ENCODE measurements around the gene ZNF57. TPM values are rescaled to one million over a fixed set of nuclear protein-coding genes. Genes with fewer than 3 reads are reported as not detected.

ZNF57 gene
- total and polyA plus RNA-seq, 9 of the 15 experiments (the other 6 are each of a cell fraction or from before 2014, with no cell fraction given) = 3.9 to 13.5 (median 7.8) TPM

DNA sequence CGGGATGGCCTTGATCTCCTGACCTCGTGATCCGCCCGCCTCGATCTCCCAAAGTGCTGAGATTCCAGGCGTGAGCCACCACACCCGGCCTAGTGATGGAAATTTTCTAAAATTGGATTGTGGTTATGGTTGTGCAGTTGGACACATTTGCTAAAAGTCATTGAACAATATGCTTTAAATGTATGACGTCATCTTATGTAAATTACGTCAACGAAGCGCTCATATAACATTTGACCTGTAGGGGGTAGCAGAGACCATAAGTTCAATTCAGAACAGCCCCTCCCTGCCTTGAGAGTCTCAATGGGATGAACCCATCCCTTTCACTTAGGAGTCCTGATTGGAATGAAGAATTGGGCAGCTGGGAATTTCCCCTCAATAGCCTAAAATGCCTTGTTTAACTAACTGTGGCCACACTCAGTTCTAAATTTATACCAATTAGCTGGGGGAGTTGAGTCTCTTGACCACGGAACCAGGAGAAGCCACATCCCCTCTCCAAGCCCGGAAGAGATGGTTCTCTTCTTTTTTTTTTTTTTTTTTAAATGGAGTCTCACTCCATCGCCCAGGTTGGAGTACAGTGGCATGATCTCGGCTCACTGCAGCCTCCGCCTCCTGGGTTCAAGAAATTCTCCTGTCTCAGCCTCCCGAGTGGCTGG is 61.4 kb downstream of the ZNF57 start (continued):
- TF ChIP-seq, protein P1, sequence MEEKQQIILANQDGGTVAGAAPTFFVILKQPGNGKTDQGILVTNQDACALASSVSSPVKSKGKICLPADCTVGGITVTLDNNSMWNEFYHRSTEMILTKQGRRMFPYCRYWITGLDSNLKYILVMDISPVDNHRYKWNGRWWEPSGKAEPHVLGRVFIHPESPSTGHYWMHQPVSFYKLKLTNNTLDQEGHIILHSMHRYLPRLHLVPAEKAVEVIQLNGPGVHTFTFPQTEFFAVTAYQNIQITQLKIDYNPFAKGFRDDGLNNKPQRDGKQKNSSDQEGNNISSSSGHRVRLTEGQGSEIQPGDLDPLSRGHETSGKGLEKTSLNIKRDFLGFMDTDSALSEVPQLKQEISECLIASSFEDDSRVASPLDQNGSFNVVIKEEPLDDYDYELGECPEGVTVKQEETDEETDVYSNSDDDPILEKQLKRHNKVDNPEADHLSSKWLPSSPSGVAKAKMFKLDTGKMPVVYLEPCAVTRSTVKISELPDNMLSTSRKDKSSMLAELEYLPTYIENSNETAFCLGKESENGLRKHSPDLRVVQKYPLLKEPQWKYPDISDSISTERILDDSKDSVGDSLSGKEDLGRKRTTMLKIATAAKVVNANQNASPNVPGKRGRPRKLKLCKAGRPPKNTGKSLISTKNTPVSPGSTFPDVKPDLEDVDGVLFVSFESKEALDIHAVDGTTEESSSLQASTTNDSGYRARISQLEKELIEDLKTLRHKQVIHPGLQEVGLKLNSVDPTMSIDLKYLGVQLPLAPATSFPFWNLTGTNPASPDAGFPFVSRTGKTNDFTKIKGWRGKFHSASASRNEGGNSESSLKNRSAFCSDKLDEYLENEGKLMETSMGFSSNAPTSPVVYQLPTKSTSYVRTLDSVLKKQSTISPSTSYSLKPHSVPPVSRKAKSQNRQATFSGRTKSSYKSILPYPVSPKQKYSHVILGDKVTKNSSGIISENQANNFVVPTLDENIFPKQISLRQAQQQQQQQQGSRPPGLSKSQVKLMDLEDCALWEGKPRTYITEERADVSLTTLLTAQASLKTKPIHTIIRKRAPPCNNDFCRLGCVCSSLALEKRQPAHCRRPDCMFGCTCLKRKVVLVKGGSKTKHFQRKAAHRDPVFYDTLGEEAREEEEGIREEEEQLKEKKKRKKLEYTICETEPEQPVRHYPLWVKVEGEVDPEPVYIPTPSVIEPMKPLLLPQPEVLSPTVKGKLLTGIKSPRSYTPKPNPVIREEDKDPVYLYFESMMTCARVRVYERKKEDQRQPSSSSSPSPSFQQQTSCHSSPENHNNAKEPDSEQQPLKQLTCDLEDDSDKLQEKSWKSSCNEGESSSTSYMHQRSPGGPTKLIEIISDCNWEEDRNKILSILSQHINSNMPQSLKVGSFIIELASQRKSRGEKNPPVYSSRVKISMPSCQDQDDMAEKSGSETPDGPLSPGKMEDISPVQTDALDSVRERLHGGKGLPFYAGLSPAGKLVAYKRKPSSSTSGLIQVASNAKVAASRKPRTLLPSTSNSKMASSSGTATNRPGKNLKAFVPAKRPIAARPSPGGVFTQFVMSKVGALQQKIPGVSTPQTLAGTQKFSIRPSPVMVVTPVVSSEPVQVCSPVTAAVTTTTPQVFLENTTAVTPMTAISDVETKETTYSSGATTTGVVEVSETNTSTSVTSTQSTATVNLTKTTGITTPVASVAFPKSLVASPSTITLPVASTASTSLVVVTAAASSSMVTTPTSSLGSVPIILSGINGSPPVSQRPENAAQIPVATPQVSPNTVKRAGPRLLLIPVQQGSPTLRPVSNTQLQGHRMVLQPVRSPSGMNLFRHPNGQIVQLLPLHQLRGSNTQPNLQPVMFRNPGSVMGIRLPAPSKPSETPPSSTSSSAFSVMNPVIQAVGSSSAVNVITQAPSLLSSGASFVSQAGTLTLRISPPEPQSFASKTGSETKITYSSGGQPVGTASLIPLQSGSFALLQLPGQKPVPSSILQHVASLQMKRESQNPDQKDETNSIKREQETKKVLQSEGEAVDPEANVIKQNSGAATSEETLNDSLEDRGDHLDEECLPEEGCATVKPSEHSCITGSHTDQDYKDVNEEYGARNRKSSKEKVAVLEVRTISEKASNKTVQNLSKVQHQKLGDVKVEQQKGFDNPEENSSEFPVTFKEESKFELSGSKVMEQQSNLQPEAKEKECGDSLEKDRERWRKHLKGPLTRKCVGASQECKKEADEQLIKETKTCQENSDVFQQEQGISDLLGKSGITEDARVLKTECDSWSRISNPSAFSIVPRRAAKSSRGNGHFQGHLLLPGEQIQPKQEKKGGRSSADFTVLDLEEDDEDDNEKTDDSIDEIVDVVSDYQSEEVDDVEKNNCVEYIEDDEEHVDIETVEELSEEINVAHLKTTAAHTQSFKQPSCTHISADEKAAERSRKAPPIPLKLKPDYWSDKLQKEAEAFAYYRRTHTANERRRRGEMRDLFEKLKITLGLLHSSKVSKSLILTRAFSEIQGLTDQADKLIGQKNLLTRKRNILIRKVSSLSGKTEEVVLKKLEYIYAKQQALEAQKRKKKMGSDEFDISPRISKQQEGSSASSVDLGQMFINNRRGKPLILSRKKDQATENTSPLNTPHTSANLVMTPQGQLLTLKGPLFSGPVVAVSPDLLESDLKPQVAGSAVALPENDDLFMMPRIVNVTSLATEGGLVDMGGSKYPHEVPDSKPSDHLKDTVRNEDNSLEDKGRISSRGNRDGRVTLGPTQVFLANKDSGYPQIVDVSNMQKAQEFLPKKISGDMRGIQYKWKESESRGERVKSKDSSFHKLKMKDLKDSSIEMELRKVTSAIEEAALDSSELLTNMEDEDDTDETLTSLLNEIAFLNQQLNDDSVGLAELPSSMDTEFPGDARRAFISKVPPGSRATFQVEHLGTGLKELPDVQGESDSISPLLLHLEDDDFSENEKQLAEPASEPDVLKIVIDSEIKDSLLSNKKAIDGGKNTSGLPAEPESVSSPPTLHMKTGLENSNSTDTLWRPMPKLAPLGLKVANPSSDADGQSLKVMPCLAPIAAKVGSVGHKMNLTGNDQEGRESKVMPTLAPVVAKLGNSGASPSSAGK (IDR thresholded peaks at IDR 0.05) = no peak; the same call in 1 of the 2 replicates
- TF ChIP-seq ZNF77 (CRISPR knock-in tag; IDR thresholded peaks at IDR 0.05) (no peak), MEF2A (IDR thresholded peaks at IDR 0.05; ENCODE audit: control insufficient read depth, low read depth, low read length) (no peak), ZNF41 (CRISPR knock-in tag; conservative IDR thresholded peaks at IDR 0.05) (no peak), CUX1 (CRISPR knock-in tag; IDR thresholded peaks at IDR 0.05) (no peak), HNRNPLL (IDR thresholded peaks at IDR 0.05; ENCODE audit: low read depth, low read length, poor library complexity, severe bottlenecking) (no peak), MAZ (CRISPR knock-in tag; conservative IDR thresholded peaks at IDR 0.05 in 1 of 2, IDR thresholded peaks at IDR 0.05 in 1 of 2) (peak; percentile 70 to 73), ZNF436 (CRISPR knock-in tag; IDR thresholded peaks at IDR 0.05) (no peak), ARID2 (IDR thresholded peaks at IDR 0.05) (peak; percentile 77), HMG20A (CRISPR knock-in tag; conservative IDR thresholded peaks at IDR 0.05) (no peak)

Measured in K562 (cell line).